ENCODE measurements around the gene APBA1.

DNA sequence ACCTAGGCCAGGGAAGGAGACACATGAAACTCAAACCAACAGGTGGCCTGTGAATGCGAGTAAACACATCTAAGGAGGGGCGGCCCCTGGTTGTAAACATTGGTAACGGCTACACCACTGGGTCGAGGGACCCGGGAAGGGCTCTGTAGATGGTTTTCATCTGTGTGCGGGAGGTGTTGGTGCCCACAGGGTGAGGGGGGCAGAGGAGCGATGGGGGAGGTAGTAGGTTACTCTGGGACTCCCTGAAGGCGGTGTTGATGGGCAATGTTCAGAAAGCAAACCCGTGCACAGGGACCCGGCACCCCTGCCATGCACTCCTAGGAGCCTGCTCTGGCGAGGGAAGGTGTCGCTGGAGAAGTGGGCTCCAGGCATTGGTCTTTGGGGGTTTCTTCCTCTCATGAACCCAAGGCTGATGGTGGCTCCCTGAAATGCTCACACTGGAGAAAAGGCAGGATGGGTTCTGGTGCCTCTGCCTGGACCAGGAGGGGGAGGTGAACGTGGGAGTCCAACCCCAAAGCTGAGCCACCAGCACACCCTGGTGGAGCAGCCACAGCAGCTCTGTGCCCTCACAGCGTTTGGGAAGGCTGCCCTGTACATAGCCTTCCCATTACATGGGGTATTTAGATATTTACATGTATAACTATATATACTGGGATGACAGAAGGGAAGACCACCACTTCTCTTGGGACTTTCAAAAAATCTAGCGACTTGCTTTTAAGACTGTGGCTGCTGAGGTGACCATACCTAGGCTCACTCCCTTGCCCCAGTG is 244.0 kb downstream of the APBA1 start:
- TF ChIP-seq CTCF (IDR thresholded peaks at IDR 0.05) (no peak), TAF1 (IDR thresholded peaks at IDR 0.05; ENCODE audit: borderline replicate concordance, low read depth, low read length) (no peak), RCOR1 (IDR thresholded peaks at IDR 0.05; ENCODE audit: low read length) (no peak), NRF1 (IDR thresholded peaks at IDR 0.05; ENCODE audit: low read depth, low read length) (no peak), EZH2phosphoT487 (IDR thresholded peaks at IDR 0.05; ENCODE audit: borderline replicate concordance, low read depth) (no peak), RFX5 (IDR thresholded peaks at IDR 0.05; ENCODE audit: low read length) (no peak)
